HepG2 (cell line): ENCODE results near the gene CD4. TPM values are rescaled to one million over a fixed set of nuclear protein-coding genes. Genes with fewer than 3 reads are reported as not detected.
A peak's percentile ranks its signal among the peaks of the same experiment; 100 is the strongest.

Source experiments
- ARHGAP35 ChIP-seq: sonication (generic); formaldehyde crosslinking; IDR thresholded peaks from 2 replicates; pipeline ENCODE4 v1.9.0; 2022; ENCODE audit warnings: mild to moderate bottlenecking, inconsistent platforms, moderate library complexity, missing genetic modification reagents, borderline replicate concordance
- CENPT ChIP-seq: sonication (generic); formaldehyde crosslinking; IDR thresholded peaks from 2 replicates; pipeline ENCODE4 v1.8.0; 2022; ENCODE audit warnings: low read depth, mild to moderate bottlenecking, moderate library complexity, missing genetic modification reagents
- CREM ChIP-seq, 2 experiments: sonication (generic) in 1 of 2; formaldehyde crosslinking in 1 of 2; IDR thresholded peaks; 2 replicates each; pipeline versions ENCODE4 v1.4.0 to v1.6.1; 2016 to 2020; ENCODE audit warnings: antibody characterized with exemption in 1 of 2, mild to moderate bottlenecking in 1 of 2, missing genetic modification reagents in 1 of 2
- FOSL2 ChIP-seq: sonication (generic); formaldehyde crosslinking; IDR thresholded peaks from 2 replicates; pipeline ENCODE4 v1.4.0; 2020; ENCODE audit warnings: missing genetic modification reagents
- IKZF1 ChIP-seq: fragments of 450-650 bp; IDR thresholded peaks from 2 replicates; pipeline ENCODE4 v1.7.1; 2016
- MATR3 ChIP-seq: sonication (generic); formaldehyde crosslinking; IDR thresholded peaks from 2 replicates; pipeline ENCODE4 v1.4.0; 2020; ENCODE audit warnings: missing genetic modification reagents
- NFRKB ChIP-seq: fragments of 450-650 bp; IDR thresholded peaks from 2 replicates; pipeline ENCODE4 v1.6.1; 2017
- NFYC ChIP-seq: IDR thresholded peaks from 2 replicates; pipeline ENCODE4 v1.6.1; 2016; ENCODE audit warnings: missing genetic modification reagents, missing compliant biosample characterization
- SPEN ChIP-seq: sonication (generic); formaldehyde crosslinking; IDR thresholded peaks from 2 replicates; pipeline ENCODE4 v1.5.1; 2020; ENCODE audit warnings: low read depth, mild to moderate bottlenecking, missing genetic modification reagents
- WIZ ChIP-seq: sonication (generic); formaldehyde crosslinking; IDR thresholded peaks from 2 replicates; pipeline ENCODE4 v1.5.1; 2020; ENCODE audit warnings: mild to moderate bottlenecking, missing genetic modification reagents
- ZMAT3 ChIP-seq: sonication (generic); formaldehyde crosslinking; conservative IDR thresholded peaks from 2 replicates; pipeline ENCODE4 v1.7.0; 2021; ENCODE audit warnings: missing genetic modification reagents
- ZNF101 ChIP-seq: sonication (generic); formaldehyde crosslinking; IDR thresholded peaks from 2 replicates; pipeline ENCODE4 v1.4.0; 2020; ENCODE audit warnings: mild to moderate bottlenecking, low read depth, missing genetic modification reagents, borderline replicate concordance
- ZNF274 ChIP-seq: sonication (generic); formaldehyde crosslinking; IDR thresholded peaks from 2 replicates; pipeline ENCODE4 v1.5.1; 2020; ENCODE audit warnings: mild to moderate bottlenecking, missing genetic modification reagents
- ZNF382 ChIP-seq: sonication (generic); formaldehyde crosslinking; IDR thresholded peaks from 2 replicates; pipeline ENCODE4 v1.5.0; 2020; ENCODE audit warnings: missing genetic modification reagents, mild to moderate bottlenecking, borderline replicate concordance
- ZNF451 ChIP-seq: sonication (generic); formaldehyde crosslinking; IDR thresholded peaks from 2 replicates; pipeline ENCODE4 v1.5.0; 2020; ENCODE audit warnings: mild to moderate bottlenecking, missing genetic modification reagents
- ZNF598 ChIP-seq: sonication (generic); formaldehyde crosslinking; IDR thresholded peaks from 2 replicates; pipeline ENCODE4 v1.5.1; 2020; ENCODE audit warnings: mild to moderate bottlenecking, missing genetic modification reagents, borderline replicate concordance
- ZNF629 ChIP-seq: sonication (generic); formaldehyde crosslinking; conservative IDR thresholded peaks from 2 replicates; pipeline ENCODE4 v1.5.0; 2020; ENCODE audit warnings: missing genetic modification reagents
- ZNF891 ChIP-seq: sonication (generic); formaldehyde crosslinking; IDR thresholded peaks from 2 replicates; pipeline ENCODE4 v1.5.0; 2020; ENCODE audit warnings: mild to moderate bottlenecking, missing genetic modification reagents
- polyA plus RNA-seq, 8 experiments: library from polyadenylated mRNA; depleted of rRNA in 3 of 8; stranded (reverse) in 7 of 8; unstranded in 1 of 8; fragments of >200 nt; fragmentation: Illumina TruSeq in 4 of 8; extraction: Trizol in 4 of 8; gene quantifications; 2 replicates each; pipeline versions ENCODE4 v1.2.1 to v1.2.3, GENCODE V29; 2011 to 2016; ENCODE audit warnings: low read depth in 4 of 8, missing spikeins in 1 of 8, mixed read lengths in 1 of 8; ENCODE audit not compliant: insufficient read depth in 1 of 8
- total RNA-seq, 5 experiments: library from RNA; depleted of rRNA; stranded (reverse); fragments of >200 nt; fragmentation: Illumina TruSeq; extraction: Trizol; gene quantifications; 2 replicates each; pipeline ENCODE4 v1.2.3, GENCODE V29; 2016; ENCODE audit warnings: low read depth in 1 of 5
- TF ChIP-seq, protein P1 (sequence below): sonication (generic); formaldehyde crosslinking; IDR thresholded peaks from 2 replicates; pipeline ENCODE4 v1.4.0; 2020; ENCODE audit warnings: mild to moderate bottlenecking, missing genetic modification reagents, borderline replicate concordance
- TF ChIP-seq, protein P2 (sequence below): IDR thresholded peaks from 2 replicates; pipeline ENCODE4 v1.6.1; 2016; ENCODE audit warnings: missing genetic modification reagents, missing compliant biosample characterization
- TF ChIP-seq, protein P3 (sequence below), 2 experiments: sonication (generic) in 1 of 2; formaldehyde crosslinking in 1 of 2; IDR thresholded peaks; 2 replicates each; pipeline versions ENCODE4 v1.4.0 to v1.6.1; 2018 to 2020; ENCODE audit warnings: missing genetic modification reagents in 2 of 2, borderline replicate concordance in 1 of 2, low read depth in 1 of 2, mild to moderate bottlenecking in 1 of 2, missing biosample characterization in 1 of 2
- TF ChIP-seq, protein P4 (sequence below): sonication (generic); formaldehyde crosslinking; IDR thresholded peaks from 2 replicates; pipeline ENCODE4 v1.8.1; 2023; ENCODE audit warnings: mild to moderate bottlenecking, missing genetic modification reagents
- TF ChIP-seq, protein P5 (sequence below): sonication (generic); formaldehyde crosslinking; IDR thresholded peaks from 2 replicates; pipeline ENCODE4 v1.4.0; 2020; ENCODE audit warnings: missing genetic modification reagents

Gene CD4
- total and polyA plus RNA-seq, 2 of the 13 experiments (the other 11 are each of a cell fraction or from before 2014, with no cell fraction given) = 0.07 to 0.95 TPM

DNA sequence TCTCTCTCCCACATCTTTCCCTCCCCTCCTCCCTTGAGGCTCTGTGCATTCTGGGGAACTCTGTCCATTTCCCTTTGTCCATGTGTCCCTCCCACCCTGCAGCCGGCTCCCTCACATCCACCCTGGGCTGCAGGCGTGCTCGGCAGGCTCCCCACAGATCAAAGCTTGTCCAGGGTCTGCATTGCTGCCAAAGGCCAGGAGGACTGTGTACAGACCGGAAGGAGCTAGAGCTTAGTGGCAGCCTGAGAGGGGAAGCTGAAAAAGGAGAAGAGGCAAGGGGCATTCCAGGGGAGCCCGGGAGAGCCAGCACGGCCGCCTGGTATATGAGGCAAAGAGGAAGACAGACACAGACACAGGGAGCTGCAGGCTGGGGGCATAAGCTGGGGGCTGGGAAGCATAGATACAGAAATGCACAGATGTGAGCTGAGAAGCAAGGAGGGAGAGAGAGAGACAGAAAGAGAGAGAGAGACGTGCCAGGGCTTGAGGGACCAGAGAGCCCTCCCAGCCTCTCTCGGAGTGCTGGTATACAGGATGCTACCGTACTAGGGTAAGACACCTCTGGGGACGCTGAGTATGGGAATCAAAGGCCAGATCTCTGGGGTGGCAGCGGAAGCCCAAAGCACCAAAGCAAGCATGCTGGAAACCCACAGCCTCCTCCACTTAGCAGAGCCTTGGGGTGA is 3.3 kb downstream of the CD4 start (continued):
- TF ChIP-seq ZNF382 (CRISPR knock-in tag) = no peak
- no peak for TF ChIP-seq NFYC (CRISPR knock-in tag)
- TF ChIP-seq SPEN = peak; percentile 80
- 0 out of 2 replicates have a peak, but pooled peaks have one; percentile 23 for TF ChIP-seq ZNF891 (CRISPR knock-in tag)
- peak; percentile 62; the same call in 1 of the 2 replicates for TF ChIP-seq CREM (IDR thresholded peaks at IDR 0.05)
- TF ChIP-seq CREM (CRISPR knock-in tag; IDR thresholded peaks at IDR 0.05) = no peak
- peak; percentile 42 for TF ChIP-seq ZNF629 (CRISPR knock-in tag)
- TF ChIP-seq, protein P1, sequence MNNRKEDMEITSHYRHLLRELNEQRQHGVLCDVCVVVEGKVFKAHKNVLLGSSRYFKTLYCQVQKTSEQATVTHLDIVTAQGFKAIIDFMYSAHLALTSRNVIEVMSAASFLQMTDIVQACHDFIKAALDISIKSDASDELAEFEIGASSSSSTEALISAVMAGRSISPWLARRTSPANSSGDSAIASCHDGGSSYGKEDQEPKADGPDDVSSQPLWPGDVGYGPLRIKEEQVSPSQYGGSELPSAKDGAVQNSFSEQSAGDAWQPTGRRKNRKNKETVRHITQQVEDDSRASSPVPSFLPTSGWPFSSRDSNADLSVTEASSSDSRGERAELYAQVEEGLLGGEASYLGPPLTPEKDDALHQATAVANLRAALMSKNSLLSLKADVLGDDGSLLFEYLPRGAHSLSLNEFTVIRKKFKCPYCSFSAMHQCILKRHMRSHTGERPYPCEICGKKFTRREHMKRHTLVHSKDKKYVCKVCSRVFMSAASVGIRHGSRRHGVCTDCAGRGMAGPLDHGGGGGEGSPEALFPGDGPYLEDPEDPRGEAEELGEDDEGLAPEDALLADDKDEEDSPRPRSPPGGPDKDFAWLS (CRISPR knock-in tag) = no peak
- 0 out of 2 replicates have a peak, but pooled peaks have one; percentile 6 for TF ChIP-seq FOSL2 (CRISPR knock-in tag)
- TF ChIP-seq, protein P2, sequence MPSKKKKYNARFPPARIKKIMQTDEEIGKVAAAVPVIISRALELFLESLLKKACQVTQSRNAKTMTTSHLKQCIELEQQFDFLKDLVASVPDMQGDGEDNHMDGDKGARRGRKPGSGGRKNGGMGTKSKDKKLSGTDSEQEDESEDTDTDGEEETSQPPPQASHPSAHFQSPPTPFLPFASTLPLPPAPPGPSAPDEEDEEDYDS (CRISPR knock-in tag) = peak; percentile 68; the same call in 1 of the 2 replicates
- no peak for TF ChIP-seq CENPT
- no peak for TF ChIP-seq WIZ (CRISPR knock-in tag)
- no peak for TF ChIP-seq ZNF598 (CRISPR knock-in tag)
- TF ChIP-seq, protein P3, sequence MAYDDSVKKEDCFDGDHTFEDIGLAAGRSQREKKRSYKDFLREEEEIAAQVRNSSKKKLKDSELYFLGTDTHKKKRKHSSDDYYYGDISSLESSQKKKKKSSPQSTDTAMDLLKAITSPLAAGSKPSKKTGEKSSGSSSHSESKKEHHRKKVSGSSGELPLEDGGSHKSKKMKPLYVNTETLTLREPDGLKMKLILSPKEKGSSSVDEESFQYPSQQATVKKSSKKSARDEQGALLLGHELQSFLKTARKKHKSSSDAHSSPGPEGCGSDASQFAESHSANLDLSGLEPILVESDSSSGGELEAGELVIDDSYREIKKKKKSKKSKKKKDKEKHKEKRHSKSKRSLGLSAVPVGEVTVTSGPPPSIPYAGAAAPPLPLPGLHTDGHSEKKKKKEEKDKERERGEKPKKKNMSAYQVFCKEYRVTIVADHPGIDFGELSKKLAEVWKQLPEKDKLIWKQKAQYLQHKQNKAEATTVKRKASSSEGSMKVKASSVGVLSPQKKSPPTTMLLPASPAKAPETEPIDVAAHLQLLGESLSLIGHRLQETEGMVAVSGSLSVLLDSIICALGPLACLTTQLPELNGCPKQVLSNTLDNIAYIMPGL (CRISPR knock-in tag; IDR thresholded peaks at IDR 0.05; ENCODE audit: borderline replicate concordance in 1 of 2, low read depth in 1 of 2) = peak; percentile 40 to 72; a peak in 3 of 4 replicates
- peak; percentile 41; the same call in 1 of the 2 replicates for TF ChIP-seq ARHGAP35
- no peak for TF ChIP-seq ZNF101 (CRISPR knock-in tag)
- TF ChIP-seq, protein P4, sequence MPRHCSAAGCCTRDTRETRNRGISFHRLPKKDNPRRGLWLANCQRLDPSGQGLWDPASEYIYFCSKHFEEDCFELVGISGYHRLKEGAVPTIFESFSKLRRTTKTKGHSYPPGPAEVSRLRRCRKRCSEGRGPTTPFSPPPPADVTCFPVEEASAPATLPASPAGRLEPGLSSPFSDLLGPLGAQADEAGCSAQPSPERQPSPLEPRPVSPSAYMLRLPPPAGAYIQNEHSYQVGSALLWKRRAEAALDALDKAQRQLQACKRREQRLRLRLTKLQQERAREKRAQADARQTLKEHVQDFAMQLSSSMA (CRISPR knock-in tag) = peak; percentile 43; the same call in 1 of the 2 replicates
- TF ChIP-seq MATR3 (CRISPR knock-in tag) = no peak
- TF ChIP-seq, protein P5, sequence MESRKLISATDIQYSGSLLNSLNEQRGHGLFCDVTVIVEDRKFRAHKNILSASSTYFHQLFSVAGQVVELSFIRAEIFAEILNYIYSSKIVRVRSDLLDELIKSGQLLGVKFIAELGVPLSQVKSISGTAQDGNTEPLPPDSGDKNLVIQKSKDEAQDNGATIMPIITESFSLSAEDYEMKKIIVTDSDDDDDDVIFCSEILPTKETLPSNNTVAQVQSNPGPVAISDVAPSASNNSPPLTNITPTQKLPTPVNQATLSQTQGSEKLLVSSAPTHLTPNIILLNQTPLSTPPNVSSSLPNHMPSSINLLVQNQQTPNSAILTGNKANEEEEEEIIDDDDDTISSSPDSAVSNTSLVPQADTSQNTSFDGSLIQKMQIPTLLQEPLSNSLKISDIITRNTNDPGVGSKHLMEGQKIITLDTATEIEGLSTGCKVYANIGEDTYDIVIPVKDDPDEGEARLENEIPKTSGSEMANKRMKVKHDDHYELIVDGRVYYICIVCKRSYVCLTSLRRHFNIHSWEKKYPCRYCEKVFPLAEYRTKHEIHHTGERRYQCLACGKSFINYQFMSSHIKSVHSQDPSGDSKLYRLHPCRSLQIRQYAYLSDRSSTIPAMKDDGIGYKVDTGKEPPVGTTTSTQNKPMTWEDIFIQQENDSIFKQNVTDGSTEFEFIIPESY (CRISPR knock-in tag) = no peak
- TF ChIP-seq ZNF274 (CRISPR knock-in tag) = peak; percentile 41; the same call in 1 of the 2 replicates
- peak; percentile 50; the same call in 1 of the 2 replicates for TF ChIP-seq ZNF451 (CRISPR knock-in tag)
- TF ChIP-seq ZMAT3 (CRISPR knock-in tag) = 0 out of 2 replicates have a peak, but pooled peaks have one; percentile 73
- no peak for TF ChIP-seq NFRKB
- no peak for TF ChIP-seq IKZF1
